Loucy (cell line): Measurements from ENCODE around the gene PLOD3.

Source experiments
- H2AFZ ChIP-seq: fragments of 200-600 bp; sonication (generic); 2 replicates; pipeline ENCODE4 v1.6.0; 2016; ENCODE audit warnings: antibody characterized with exemption, mild to moderate bottlenecking, low read length, moderate library complexity
- H3F3A ChIP-seq: fragments of 200-600 bp; 2 replicates; pipeline ENCODE4 v1.6.0; 2016; ENCODE audit warnings: antibody characterized with exemption, low read depth, mild to moderate bottlenecking
- H3K27me3 ChIP-seq: fragments of 200-600 bp; sonication (generic); 2 replicates; pipeline ENCODE4 v1.6.1; 2014; ENCODE audit warnings: low read length, mild to moderate bottlenecking; ENCODE audit not compliant: insufficient read depth, poor library complexity, severe bottlenecking
- H3K36me3 ChIP-seq: fragments of 200-600 bp; sonication (generic); 2 replicates; pipeline ENCODE4 v1.6.1; 2016; ENCODE audit warnings: low read length; ENCODE audit not compliant: insufficient read depth
- H3K4me1 ChIP-seq: fragments of 200-600 bp; sonication (generic); 2 replicates; pipeline ENCODE4 v1.5.1; 2014; ENCODE audit warnings: low read length, mild to moderate bottlenecking; ENCODE audit not compliant: insufficient read depth, poor library complexity, severe bottlenecking
- H3K4me2 ChIP-seq: fragments of 200-600 bp; sonication (generic); 2 replicates; pipeline ENCODE4 v1.6.0; 2014; ENCODE audit warnings: antibody characterized with exemption, low read length, low read depth, mild to moderate bottlenecking; ENCODE audit not compliant: poor library complexity, severe bottlenecking
- H3K4me3 ChIP-seq: fragments of 200-600 bp; sonication (generic); 2 replicates; pipeline ENCODE4 v1.5.1; 2014; ENCODE audit warnings: low read length, mild to moderate bottlenecking, mixed read lengths; ENCODE audit not compliant: poor library complexity, severe bottlenecking
- H3K79me2 ChIP-seq: fragments of 200-600 bp; sonication (generic); 2 replicates; pipeline ENCODE4 v1.6.1; 2014; ENCODE audit warnings: low read length; ENCODE audit not compliant: insufficient read depth
- H3K9ac ChIP-seq: fragments of 200-600 bp; sonication (generic); 2 replicates; pipeline ENCODE4 v1.6.0; 2014; ENCODE audit warnings: mild to moderate bottlenecking, low read depth, low read length, moderate library complexity; ENCODE audit not compliant: poor library complexity, severe bottlenecking
- H3K9me2 ChIP-seq: fragments of 200-600 bp; sonication (generic); replicated peaks from 2 replicates; pipeline ENCODE4 v1.6.1; 2016; ENCODE audit warnings: low read depth, low read length, mixed read lengths
- H3K9me3 ChIP-seq: fragments of 200-600 bp; sonication (generic); 2 replicates; pipeline ENCODE4 v1.6.1; 2014; ENCODE audit warnings: mild to moderate bottlenecking, antibody characterized with exemption, low read length, low read depth; ENCODE audit not compliant: insufficient read depth
- H4K20me1 ChIP-seq: fragments of 200-600 bp; sonication (generic); 2 replicates; pipeline ENCODE4 v1.6.0; 2014; ENCODE audit warnings: antibody characterized with exemption, low read length, mild to moderate bottlenecking; ENCODE audit not compliant: insufficient read depth, poor library complexity, severe bottlenecking
- EZH2phosphoT487 ChIP-seq: fragments of 200-600 bp; IDR thresholded peaks from 2 replicates; pipeline ENCODE4 v1.6.1; 2018; ENCODE audit warnings: antibody characterized with exemption, mild to moderate bottlenecking, moderate library complexity, borderline replicate concordance
- TF ChIP-seq, protein P1 (sequence below): fragments of 200-600 bp; sonication (generic); conservative IDR thresholded peaks from 2 replicates; pipeline ENCODE4 v1.5.1; 2014; ENCODE audit warnings: mild to moderate bottlenecking, antibody characterized with exemption, low read length

Gene PLOD3

DNA sequence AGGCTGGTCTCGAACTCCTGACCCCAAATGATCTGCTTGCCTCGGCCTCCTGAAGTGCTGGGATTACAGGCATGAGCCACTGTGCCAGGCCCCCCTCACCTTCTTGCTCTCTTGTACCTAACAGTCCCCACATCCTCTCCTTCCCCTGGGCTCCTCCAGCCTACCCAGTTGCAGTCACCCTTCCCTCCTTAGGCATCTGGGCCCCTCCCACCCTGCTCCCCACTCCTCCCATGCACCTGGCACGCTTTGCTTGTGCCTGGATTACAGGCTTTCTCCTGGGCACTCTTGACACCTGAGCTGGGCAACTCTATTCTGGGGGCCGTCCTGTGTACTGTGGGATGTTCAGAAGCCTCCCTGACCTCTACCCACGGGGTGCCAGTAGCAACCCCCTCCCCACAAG is 17.3 kb upstream of the PLOD3 start:
- Histone ChIP-seq H3K27me3 (no peaks in the 10 kb centered on the region), H3K4me1 (no peaks in the 10 kb centered on the region), H3K36me3 (no peaks in the 10 kb centered on the region), H3K4me2 (no peak overlapping the region), H3K9me3 (no peaks in the 10 kb centered on the region), H3F3A (no peaks in the 10 kb centered on the region), H3K4me3 (no peak overlapping the region), H4K20me1 (no peaks in the 10 kb centered on the region), H2AFZ (no peak overlapping the region), H3K9ac (no peak overlapping the region), H3K9me2 (no peaks in the 10 kb centered on the region), H3K79me2 (no peaks in the 10 kb centered on the region)
- TF ChIP-seq EZH2phosphoT487: no peak
- TF ChIP-seq, protein P1, sequence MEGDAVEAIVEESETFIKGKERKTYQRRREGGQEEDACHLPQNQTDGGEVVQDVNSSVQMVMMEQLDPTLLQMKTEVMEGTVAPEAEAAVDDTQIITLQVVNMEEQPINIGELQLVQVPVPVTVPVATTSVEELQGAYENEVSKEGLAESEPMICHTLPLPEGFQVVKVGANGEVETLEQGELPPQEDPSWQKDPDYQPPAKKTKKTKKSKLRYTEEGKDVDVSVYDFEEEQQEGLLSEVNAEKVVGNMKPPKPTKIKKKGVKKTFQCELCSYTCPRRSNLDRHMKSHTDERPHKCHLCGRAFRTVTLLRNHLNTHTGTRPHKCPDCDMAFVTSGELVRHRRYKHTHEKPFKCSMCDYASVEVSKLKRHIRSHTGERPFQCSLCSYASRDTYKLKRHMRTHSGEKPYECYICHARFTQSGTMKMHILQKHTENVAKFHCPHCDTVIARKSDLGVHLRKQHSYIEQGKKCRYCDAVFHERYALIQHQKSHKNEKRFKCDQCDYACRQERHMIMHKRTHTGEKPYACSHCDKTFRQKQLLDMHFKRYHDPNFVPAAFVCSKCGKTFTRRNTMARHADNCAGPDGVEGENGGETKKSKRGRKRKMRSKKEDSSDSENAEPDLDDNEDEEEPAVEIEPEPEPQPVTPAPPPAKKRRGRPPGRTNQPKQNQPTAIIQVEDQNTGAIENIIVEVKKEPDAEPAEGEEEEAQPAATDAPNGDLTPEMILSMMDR: no peak

DNA sequence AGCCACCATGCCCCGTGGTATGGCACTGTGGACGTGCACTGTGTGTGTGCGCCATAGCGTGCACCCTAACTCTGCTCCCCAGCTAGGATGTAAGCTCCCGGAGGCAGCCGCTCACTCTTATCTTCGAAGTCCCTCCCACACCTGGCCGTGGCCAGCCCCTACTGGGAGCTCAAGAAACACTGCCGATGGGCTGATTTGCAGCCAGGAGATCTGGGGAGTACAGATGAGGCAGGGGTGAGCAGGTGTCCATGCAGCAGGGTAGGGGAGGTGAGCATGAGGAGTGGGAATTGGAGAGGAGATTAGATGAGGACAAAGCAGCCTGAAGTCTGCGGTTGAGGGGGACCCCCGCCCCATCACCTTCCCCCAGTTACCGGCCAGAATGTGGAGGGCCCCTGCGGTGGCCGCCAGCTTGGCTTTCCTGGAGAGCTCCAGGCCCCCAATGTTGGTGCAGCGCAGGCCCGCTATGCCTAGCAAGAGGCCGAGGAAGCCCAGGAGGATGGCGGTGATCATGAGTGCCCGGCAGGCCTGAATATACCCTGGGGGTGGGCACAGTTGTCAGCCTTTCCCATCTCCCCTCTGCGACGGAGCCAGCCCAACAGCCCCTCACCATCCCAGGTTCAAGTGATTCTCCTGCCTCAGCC is 16.6 kb upstream of the PLOD3 start:
- TF ChIP-seq, protein P1: no peak
- Histone ChIP-seq H3K9ac (no peak overlapping the region), H3K9me2 (no peaks in the 10 kb centered on the region), H3K36me3 (no peaks in the 10 kb centered on the region), H3K79me2 (no peaks in the 10 kb centered on the region), H3K9me3 (no peaks in the 10 kb centered on the region), H3K27me3 (no peaks in the 10 kb centered on the region), H3K4me2 (no peak overlapping the region), H2AFZ (no peak overlapping the region), H3K4me3 (no peak overlapping the region), H4K20me1 (no peaks in the 10 kb centered on the region), H3F3A (no peaks in the 10 kb centered on the region), H3K4me1 (no peaks in the 10 kb centered on the region)

DNA sequence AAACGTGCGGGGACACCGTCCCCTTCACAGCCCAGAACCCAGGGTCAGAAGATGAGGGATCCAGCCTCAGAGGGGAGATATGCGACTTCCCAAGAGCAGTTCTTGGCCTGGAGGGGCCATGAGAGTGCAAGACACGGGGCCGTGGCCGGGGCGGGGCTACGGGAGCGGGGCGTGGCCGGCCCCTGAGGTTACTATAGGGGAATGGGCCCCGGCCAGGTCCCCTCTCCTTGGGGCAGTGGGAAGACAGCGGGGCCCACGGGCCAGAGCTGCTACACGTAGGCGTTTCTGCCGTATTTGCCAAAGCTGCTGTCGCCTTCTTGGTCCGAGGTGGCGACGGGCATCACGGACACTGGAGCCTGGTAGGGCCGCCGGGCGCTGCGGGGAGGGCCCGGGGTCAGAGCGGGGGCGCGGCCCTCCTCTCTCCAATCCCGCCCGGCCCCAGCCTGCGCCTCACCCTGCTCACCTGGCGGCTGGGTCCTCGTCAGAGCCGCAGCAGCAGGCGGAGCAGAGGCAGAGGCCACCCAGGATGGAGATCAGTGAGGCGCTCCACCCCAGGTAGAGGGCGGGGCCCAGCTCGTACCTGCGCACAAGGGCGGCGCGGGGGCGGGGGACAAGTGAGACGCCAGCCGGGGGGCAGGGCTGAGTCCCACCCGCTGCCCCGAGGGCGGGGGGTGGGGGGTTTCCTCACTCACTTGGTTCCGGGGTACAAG is 14.9 kb upstream of the PLOD3 start:
- H3K27me3 ChIP-seq: no peaks in the 10 kb centered on the region
- TF ChIP-seq, protein P1: no peak
- TF ChIP-seq EZH2phosphoT487: no peak
- no peak overlapping the region for H3K9ac ChIP-seq
- H3K79me2 ChIP-seq: no peaks in the 10 kb centered on the region
- no peaks in the 10 kb centered on the region for H4K20me1 ChIP-seq
- no peaks in the 10 kb centered on the region for H3F3A ChIP-seq
- no peak overlapping the region for H3K4me3 ChIP-seq
- no peaks in the 10 kb centered on the region for H3K36me3 ChIP-seq
- no peak overlapping the region for H2AFZ ChIP-seq
- H3K4me1 ChIP-seq: no peaks in the 10 kb centered on the region
- H3K9me3 ChIP-seq: no peaks in the 10 kb centered on the region
- H3K4me2 ChIP-seq: no peak overlapping the region
- H3K9me2 ChIP-seq: no peaks in the 10 kb centered on the region
